Measurements from ENCODE around the gene TTYH1. TPM values are rescaled to one million over a fixed set of nuclear protein-coding genes. Genes with fewer than 3 reads are reported as not detected.

Gene TTYH1
- total and polyA plus RNA-seq, 2 of the 8 experiments (the other 6 are each of a cell fraction or from before 2014, with no cell fraction given), result 26.7 to 46.5 TPM

DNA sequence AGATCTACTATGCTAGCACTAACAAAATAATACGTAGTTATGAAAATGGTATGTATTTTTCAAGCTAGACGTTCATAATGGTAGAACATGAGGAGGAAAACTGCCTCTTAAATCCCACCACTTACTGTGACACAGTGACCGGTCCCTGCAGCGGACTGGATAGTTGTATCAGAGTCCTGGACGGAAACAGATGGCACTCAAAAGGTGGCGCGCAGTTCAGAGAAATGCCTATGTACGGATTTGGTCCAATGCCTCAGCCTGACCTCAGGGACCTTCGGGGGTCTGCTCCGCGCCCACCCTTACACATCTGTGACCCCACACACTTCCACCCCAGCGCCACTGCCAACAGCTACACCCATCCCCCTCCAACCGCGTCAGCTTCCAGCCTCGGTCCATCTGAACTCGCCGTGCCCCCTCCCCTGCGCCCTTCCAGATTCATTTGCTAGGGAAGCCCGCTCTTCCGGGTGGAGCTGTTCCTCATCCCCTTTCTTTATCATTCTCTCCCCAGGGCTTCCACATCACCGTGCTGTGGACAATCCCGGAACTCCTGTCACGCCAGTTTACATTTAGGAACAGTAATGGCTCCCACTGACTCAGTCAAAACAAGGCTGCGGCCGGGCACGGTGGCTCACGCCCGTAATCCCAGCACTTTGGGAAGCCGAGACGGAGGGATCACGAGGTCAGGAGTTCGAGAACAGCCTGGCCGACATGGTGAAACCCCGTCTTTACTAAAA, 32.9 kb downstream of the TTYH1 start (continued):
- TF ChIP-seq TAF7 (optimal IDR thresholded peaks at IDR 0.05; ENCODE audit: borderline replicate concordance, low read depth, low read length), result no peak
- no peak for TF ChIP-seq EZH2 (IDR thresholded peaks at IDR 0.05; ENCODE audit: low read depth, low read length, severe bottlenecking)
- TF ChIP-seq SP4 (IDR thresholded peaks at IDR 0.05; ENCODE audit: low read length), result no peak
- TF ChIP-seq RXRA (IDR thresholded peaks at IDR 0.05; ENCODE audit: insufficient read depth, low read depth, low read length), result no peak
- no peak for TF ChIP-seq ATF3 (IDR thresholded peaks at IDR 0.05; ENCODE audit: insufficient read depth, low read depth, low read length)
- TF ChIP-seq HDAC6 (IDR thresholded peaks at IDR 0.05; ENCODE audit: low read depth, low read length), result no peak

Data from H1 (cell line).